GM21528 (cell line): ENCODE data around the gene LAMC2.
"Not testable (repeated sequence)": the region's sequence is repeated elsewhere in the genome, so short reads cannot be mapped to it uniquely, and the experiment has no call there.

ENCODE experiments used
- ATAC-seq: cut with Tn5 transposase; IDR thresholded peaks from one replicate; pipeline ENCODE4 v1.9.1; 2021; ENCODE audit warnings: mild to moderate bottlenecking, moderate library complexity; ENCODE audit not compliant: unreplicated experiment, low FRiP score

The LAMC2 gene

GRCh38 chr1:183251959-183252450, 65.9 kb downstream of the LAMC2 start:
- no peak for ATAC-seq

- no peak for ATAC-seq
Measured at GRCh38 chr1:183255073-183255472, 69.0 kb downstream of the LAMC2 start.

DNA sequence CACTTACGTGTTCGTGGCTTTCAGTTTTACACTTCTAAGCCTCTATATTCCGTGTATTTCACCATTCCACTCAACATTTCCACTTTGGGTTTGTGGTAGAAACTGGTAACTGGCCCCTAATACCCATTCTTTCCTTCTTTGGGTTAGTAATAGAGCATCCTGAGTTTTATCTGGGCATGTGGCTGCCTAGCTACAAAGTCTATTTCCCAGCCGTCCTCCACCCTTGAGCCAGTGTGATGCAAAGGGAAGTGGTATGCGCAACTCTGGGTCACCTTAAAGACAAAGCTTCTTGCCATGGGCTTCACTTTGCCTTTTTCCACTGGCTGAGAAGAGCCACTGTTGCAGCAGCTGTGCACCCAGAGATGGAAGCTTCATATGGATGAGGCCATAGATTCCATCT, 73.9 kb downstream of the LAMC2 start:
- ATAC-seq = no peak

DNA sequence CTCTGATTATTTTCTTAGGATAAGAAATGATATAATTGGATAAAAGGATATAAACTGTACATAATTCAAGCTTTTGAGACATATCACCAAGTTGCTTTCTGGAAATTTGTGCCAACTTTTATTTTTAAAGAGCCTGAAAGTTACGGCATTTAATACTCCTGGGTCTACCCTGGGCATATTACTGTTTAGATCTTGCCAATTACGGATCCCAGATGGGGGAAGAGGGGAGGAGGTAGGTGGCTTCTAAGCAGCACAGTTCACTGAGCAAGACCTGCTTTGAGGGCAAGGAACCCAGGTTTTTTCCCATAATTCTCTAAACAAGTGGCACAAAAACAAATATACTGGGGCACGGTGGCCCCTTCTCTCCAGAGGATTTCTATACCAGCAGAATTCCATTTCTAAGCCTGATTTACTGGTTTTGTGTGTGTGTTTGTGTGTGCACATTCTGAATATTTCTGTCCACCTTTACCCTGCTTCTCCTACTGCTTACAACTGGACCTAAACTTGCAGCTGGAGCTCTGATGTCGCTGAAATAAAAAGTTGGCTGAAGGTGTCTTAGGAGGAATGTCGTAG, 76.7 kb downstream of the LAMC2 start:
- ATAC-seq = no peak

DNA sequence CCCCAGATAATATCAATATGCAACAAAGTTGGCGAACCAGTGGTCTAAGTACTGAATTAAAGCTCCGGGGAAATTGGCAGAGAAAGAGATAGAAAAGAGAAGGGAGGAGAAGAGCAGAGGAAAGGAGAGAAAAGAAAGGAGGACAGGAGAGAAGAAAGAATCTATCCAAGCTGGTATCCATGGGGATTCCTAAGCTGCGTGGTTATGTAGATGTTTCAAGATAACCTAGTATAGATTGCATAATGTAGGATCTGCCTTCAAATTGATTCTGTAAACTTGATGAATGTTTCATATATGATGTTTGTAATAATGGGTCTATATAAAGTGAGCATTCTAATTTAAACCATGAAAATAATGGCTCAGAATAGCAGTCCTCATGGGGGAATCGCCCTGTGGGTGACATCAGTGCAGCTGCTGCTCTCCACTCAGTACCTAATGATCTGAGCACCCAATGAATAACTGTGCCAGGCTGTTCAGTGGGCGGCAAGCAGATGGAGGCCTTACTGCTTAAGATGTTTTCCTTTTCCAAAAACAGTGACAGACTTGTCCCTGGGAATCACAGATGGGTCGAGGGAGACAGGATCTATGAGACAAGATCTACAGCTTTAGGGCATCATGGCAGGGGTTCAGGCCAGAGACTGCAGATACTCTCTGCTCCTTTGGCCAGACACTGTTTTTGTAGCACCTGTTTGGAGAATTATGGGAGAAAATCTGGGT, 78.0 kb downstream of the LAMC2 start:
- ATAC-seq = no peak

GRCh38 chr1:183267646-183268431, 81.8 kb downstream of the LAMC2 start:
- ATAC-seq = no peak

DNA sequence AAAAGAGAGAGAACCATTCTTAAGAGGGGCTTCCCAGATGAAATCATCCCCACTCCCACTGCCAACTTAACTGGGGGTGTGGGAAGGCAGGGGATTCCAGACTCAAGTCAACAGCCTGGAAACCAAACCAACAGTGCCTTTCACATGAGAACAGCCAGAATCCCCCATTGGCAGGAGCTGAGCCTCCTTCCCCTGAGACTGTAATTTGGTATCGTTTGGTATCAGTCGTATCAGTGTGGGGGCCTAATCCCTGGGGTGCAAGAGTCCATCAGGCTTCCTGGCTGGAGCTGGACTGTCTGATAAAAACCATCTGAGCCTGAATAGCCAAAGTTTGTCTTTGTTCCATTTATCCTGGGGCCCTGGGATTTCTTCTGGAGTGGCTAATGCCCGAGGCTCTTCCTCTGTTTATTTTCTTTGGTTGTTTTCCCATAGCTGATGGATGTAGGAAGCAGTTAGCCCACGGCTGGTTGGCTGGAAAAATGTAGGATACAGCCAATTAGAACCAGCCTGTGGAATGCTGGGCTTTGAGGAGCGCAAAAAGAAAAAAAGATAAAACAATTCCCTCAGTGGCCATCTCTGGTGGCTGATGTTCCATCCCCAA, 84.6 kb downstream of the LAMC2 start:
- ATAC-seq = no peak

- ATAC-seq = no peak
Measured at GRCh38 chr1:183272390-183272848, 86.4 kb downstream of the LAMC2 start.

DNA sequence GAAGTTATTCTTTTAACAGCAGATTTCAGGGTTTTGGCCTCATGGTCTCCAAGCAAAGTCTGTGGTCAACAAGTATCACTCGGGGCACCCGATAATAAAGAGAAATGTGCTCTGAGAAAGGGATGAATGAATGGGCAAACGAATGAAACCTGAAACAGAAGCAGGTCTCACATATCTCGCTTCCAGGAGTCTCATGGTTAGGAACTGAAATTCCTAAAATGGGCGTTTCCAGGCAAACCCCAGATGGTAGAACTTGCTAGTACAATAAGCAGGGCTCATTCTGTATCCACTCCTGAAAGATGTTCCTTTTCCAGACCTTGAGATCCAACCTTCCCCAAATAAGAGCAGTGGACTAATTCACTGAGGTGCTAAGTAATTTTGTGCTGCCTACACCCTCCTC, 87.2 kb downstream of the LAMC2 start:
- ATAC-seq = no peak

DNA sequence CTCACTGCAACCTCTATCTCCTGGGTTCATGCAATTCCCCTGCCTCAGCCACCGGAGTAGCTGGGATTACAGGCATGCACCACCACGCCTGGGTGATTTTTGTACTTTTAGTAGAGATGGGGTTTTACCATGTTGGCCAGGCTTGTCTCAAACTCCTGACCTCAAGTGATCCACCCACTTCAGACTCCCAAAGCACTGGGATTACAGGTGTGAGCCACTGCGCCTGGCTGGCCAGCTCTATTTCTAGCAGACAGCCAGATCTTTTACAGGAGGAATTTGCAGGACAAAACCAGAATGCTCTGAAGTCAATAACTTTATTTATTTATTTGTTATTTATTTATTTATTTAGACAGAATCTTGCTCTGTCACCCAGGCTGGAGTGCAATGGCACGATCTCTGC, 87.9 kb downstream of the LAMC2 start:
- ATAC-seq = not testable (repeated sequence)

DNA sequence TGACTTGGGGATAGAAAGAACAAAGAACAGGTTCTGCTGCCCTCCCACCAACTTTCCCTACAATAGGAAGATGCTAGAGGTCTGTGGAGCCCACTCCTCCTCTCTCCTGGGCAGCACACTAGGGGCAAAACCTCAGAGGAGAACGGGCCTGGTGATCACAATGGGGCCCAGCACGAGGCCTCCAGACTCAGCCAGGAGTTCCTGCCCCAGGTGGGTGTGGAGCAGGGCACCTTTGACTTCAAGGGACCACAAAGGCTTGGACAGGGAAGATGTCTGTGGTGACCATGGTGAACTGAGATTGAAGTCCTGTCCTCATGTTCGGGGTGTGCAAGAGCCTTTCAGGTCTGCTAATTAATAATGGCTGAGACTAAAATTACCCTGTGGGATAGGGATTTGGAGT, 88.8 kb downstream of the LAMC2 start:
- ATAC-seq = no peak

- ATAC-seq = no peak
Measured at GRCh38 chr1:183275322-183275721, 89.3 kb downstream of the LAMC2 start.

DNA sequence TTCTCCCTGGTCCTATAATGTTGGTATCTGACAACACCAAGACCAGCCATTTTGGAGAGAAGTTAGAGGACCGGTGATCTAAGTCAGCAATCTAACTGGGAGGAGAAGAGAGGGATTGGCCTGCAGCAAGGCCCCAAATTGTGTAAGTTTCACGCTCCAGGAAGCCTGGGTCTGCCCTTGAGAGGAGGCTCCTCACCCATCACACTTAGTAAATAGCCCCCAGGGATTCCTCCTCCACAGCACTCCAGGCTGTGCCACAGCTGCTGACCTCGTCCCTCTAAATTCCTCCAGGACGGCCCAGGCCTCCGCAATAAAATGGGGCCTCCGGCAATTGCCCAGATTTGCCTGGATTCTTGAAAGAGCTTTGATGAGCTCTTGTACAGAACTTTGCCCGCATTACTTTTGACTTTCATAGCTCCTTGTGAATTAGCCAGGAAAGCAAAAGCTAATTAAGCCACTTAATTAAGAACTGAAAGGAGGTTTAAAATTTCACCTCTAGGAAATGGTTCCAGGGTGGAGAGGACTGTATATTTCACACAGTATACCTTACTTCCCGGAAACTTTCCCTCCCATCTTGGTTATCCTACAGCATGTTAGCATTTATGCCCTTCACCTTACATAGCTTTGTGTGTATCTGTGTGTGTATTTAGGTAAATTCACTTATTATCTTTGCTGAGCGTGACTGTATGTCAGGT, 90.5 kb downstream of the LAMC2 start:
- ATAC-seq = no peak

DNA sequence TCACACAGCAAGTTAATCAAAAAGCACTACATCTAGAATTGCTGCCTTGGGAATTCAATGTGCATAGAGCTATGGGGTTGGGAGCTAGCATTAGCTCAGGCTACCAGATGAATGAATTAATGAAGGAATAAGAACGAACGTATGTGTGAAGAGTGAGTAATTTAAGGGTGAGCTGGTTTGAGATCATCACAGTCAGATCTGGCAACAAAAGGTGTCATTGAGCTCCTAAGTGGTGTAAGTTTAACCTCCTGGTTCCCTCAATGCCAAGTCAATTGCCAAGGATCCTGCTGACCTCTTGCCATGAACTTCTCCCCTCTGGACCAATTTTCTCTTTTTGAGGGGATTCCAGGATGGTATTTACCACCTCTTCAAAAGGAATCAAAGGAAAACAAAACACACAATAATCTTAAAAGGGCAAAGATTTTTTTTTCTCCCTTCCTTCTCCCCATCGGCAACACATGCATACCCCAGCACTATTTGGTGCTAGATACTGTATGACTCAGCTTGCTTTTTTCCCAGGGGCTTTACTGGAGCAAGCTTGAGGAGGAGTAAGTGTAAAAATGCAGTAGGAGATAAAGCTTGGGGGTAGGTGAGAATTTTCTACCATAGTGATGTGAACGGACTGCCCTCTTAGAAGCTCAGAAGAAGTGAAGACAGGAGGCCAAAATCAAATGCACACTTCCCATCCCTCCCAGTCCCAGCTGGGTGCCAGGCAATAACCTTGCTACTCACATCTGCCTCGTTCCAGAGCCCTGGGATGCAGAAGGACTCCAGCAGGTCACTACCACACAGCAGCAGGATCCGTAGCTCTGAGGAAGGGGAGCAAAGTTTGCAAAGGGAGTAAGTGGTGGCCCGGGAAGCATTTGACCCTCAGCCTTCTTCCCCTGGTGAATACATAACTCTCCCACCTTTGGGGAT, 92.0 kb downstream of the LAMC2 start:
- ATAC-seq = no peak

- no peak for ATAC-seq
Measured at GRCh38 chr1:183278739-183279591, 92.9 kb downstream of the LAMC2 start.

DNA sequence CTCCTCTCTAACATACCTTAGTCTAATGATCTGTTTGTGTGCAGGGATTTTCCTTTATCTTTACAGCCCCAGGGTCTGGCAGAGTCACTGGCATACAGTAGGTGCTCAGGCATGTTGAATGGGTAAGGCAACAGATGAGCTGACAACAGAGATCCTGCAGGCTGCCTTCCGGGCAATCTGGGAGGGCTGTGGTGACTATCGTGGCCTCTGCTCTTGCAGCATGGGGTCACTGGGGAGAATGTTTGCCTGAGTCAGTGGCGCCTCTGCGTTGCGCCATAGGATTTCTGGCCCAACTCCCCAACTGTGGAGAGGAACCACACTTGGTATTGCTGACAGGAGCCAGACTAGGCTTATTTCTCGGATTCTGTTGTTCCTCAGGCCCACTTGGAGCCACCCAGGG, 93.8 kb downstream of the LAMC2 start:
- no peak for ATAC-seq

DNA sequence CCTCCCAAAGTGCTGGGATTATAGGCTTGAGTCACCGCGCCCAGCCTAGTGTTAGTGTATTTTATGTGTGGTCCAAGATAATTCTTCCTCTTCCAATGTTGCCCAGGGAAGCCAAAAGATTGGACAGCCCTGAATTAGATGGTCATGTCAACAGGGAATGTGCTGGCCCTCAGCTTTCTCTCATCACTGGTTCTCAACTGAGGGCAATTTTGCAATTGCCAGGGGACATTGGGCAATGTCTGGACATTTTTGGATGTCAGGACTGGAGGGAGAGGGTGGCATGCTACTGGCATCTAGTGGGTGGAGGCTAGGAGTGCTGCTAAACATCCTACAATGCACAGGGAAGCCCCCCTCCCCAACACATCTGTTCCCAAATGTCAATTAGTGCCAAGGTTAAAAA, 95.0 kb downstream of the LAMC2 start:
- ATAC-seq = no peak

DNA sequence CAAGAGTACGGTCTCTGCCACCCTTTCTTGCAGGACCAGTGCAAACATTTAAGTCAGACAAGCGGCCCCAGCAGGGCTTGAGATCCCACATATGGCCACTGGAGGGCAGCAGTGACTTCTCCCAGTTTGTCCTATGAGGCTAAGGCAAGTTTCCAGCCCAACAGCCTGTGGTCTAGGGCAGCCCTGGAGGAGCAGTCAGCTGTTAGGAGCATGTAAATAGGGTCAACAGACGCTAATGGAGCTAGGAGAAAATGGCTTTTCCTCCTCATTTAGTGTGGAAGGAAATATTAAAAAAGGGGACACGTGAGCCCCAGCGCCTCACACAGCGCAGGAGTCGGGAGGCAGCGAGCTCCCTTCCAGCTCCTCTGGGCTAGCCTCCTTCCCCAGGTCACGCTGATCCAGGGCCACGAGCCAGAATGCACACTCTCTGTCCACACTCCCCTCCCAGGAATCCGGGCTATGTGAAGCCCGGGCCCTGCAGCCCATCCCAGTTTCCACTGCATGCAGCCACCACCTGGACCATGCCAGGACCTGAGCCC, 95.6 kb downstream of the LAMC2 start:
- peak; percentile 70 for ATAC-seq
